Loucy (cell line): Measurements from ENCODE around the gene SEC14L1.
A peak's percentile ranks its signal among the peaks of the same experiment; 100 is the strongest.

Experiments
- H2AFZ ChIP-seq: fragments of 200-600 bp; sonication (generic); 2 replicates; pipeline ENCODE4 v1.6.0; 2016; ENCODE audit warnings: antibody characterized with exemption, mild to moderate bottlenecking, low read length, moderate library complexity
- H3F3A ChIP-seq: fragments of 200-600 bp; 2 replicates; pipeline ENCODE4 v1.6.0; 2016; ENCODE audit warnings: antibody characterized with exemption, low read depth, mild to moderate bottlenecking
- H3K27me3 ChIP-seq: fragments of 200-600 bp; sonication (generic); 2 replicates; pipeline ENCODE4 v1.6.1; 2014; ENCODE audit warnings: low read length, mild to moderate bottlenecking; ENCODE audit not compliant: insufficient read depth, poor library complexity, severe bottlenecking
- H3K36me3 ChIP-seq: fragments of 200-600 bp; sonication (generic); 2 replicates; pipeline ENCODE4 v1.6.1; 2016; ENCODE audit warnings: low read length; ENCODE audit not compliant: insufficient read depth
- H3K4me1 ChIP-seq: fragments of 200-600 bp; sonication (generic); 2 replicates; pipeline ENCODE4 v1.5.1; 2014; ENCODE audit warnings: low read length, mild to moderate bottlenecking; ENCODE audit not compliant: insufficient read depth, poor library complexity, severe bottlenecking
- H3K4me2 ChIP-seq: fragments of 200-600 bp; sonication (generic); 2 replicates; pipeline ENCODE4 v1.6.0; 2014; ENCODE audit warnings: antibody characterized with exemption, low read length, low read depth, mild to moderate bottlenecking; ENCODE audit not compliant: poor library complexity, severe bottlenecking
- H3K4me3 ChIP-seq: fragments of 200-600 bp; sonication (generic); 2 replicates; pipeline ENCODE4 v1.5.1; 2014; ENCODE audit warnings: low read length, mild to moderate bottlenecking, mixed read lengths; ENCODE audit not compliant: poor library complexity, severe bottlenecking
- H3K79me2 ChIP-seq: fragments of 200-600 bp; sonication (generic); 2 replicates; pipeline ENCODE4 v1.6.1; 2014; ENCODE audit warnings: low read length; ENCODE audit not compliant: insufficient read depth
- H3K9ac ChIP-seq: fragments of 200-600 bp; sonication (generic); 2 replicates; pipeline ENCODE4 v1.6.0; 2014; ENCODE audit warnings: mild to moderate bottlenecking, low read depth, low read length, moderate library complexity; ENCODE audit not compliant: poor library complexity, severe bottlenecking
- H3K9me2 ChIP-seq: fragments of 200-600 bp; sonication (generic); replicated peaks from 2 replicates; pipeline ENCODE4 v1.6.1; 2016; ENCODE audit warnings: low read depth, low read length, mixed read lengths
- H3K9me3 ChIP-seq: fragments of 200-600 bp; sonication (generic); 2 replicates; pipeline ENCODE4 v1.6.1; 2014; ENCODE audit warnings: mild to moderate bottlenecking, antibody characterized with exemption, low read length, low read depth; ENCODE audit not compliant: insufficient read depth
- H4K20me1 ChIP-seq: fragments of 200-600 bp; sonication (generic); 2 replicates; pipeline ENCODE4 v1.6.0; 2014; ENCODE audit warnings: antibody characterized with exemption, low read length, mild to moderate bottlenecking; ENCODE audit not compliant: insufficient read depth, poor library complexity, severe bottlenecking
- EZH2phosphoT487 ChIP-seq: fragments of 200-600 bp; IDR thresholded peaks from 2 replicates; pipeline ENCODE4 v1.6.1; 2018; ENCODE audit warnings: antibody characterized with exemption, mild to moderate bottlenecking, moderate library complexity, borderline replicate concordance
- TF ChIP-seq, protein P1 (sequence below): fragments of 200-600 bp; sonication (generic); conservative IDR thresholded peaks from 2 replicates; pipeline ENCODE4 v1.5.1; 2014; ENCODE audit warnings: mild to moderate bottlenecking, antibody characterized with exemption, low read length

Gene SEC14L1

DNA sequence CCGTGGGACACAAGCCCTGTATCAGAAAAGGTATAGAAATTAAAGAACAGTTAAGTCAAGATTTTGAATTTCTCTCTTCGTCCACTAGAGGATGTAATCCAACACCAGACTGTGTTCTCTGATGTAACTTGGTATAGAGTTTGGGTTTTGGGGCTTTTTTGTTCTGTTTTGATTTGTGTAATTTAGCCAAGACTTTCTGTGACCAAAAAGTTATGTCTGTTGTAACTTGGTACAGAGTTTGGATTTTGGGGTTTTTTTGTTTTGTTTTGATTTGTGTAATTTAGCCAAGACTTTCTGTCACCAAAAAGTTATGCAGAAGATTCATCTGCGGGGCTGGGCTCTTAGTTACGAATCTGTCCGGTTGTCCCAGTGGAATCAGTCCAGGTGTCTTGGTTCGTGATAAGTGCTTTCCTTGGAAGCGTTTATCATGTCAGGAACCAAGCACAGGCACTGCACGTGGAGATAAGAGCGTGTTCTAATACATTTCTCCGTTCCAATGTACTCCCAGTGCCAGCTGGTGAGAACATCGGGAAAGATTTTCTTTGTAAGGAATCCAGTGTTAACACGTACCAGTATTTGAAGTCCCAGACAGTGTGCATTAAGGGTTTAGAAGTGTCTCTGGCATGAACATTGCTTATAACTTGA is 44.1 kb upstream of the SEC14L1 start:
- H2AFZ ChIP-seq, result no peak overlapping the region
- no peaks in the 10 kb centered on the region for H3K27me3 ChIP-seq
- no peaks in the 10 kb centered on the region for H3K9me2 ChIP-seq
- no peaks in the 10 kb centered on the region for H3F3A ChIP-seq
- TF ChIP-seq, protein P1, sequence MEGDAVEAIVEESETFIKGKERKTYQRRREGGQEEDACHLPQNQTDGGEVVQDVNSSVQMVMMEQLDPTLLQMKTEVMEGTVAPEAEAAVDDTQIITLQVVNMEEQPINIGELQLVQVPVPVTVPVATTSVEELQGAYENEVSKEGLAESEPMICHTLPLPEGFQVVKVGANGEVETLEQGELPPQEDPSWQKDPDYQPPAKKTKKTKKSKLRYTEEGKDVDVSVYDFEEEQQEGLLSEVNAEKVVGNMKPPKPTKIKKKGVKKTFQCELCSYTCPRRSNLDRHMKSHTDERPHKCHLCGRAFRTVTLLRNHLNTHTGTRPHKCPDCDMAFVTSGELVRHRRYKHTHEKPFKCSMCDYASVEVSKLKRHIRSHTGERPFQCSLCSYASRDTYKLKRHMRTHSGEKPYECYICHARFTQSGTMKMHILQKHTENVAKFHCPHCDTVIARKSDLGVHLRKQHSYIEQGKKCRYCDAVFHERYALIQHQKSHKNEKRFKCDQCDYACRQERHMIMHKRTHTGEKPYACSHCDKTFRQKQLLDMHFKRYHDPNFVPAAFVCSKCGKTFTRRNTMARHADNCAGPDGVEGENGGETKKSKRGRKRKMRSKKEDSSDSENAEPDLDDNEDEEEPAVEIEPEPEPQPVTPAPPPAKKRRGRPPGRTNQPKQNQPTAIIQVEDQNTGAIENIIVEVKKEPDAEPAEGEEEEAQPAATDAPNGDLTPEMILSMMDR, result peak; percentile 75
- no peak for TF ChIP-seq EZH2phosphoT487
- H3K4me1 ChIP-seq, result peaks cover 13% of the 10 kb centered on the region
- peaks cover 38% of the 10 kb centered on the region for H3K36me3 ChIP-seq
- H4K20me1 ChIP-seq, result peaks cover 3% of the 10 kb centered on the region
- H3K4me2 ChIP-seq, result no peak overlapping the region
- peaks cover 24% of the 10 kb centered on the region for H3K79me2 ChIP-seq
- no peaks in the 10 kb centered on the region for H3K9me3 ChIP-seq
- no peak overlapping the region for H3K4me3 ChIP-seq
- H3K9ac ChIP-seq, result no peak overlapping the region

DNA sequence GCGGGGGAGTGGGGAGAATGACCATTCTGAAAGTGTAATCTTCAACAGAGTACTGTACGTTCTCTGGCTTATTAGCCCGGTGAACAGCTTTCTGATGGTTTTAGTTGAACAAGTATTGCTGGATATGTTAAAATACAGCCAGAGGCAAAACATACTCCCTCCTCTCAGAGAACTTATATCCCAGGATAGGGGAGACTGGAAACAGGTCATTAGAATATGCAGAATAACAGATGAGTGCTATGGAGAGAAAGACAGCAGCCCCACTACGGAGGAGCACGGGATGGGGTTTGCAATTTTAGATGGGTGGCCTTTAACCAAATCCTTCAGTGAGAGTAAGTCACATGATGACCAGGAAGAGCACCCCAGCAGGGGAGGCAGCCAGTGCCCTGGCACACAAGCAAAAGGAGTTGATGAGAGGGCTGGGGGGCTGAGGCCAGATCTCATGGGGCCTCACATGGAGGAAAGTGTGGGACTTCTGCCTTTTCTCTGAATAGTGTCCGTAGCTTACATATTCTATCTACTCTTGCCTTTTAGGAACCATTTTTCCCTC is 43.1 kb upstream of the SEC14L1 start:
- Histone ChIP-seq H4K20me1 (no peaks in the 10 kb centered on the region), H3K4me3 (no peak overlapping the region), H3K9ac (no peak overlapping the region), H3K27me3 (no peaks in the 10 kb centered on the region), H3K4me2 (no peak overlapping the region), H3K79me2 (peaks cover 14% of the 10 kb centered on the region), H3K9me2 (no peaks in the 10 kb centered on the region), H3K9me3 (no peaks in the 10 kb centered on the region), H3F3A (no peaks in the 10 kb centered on the region), H3K4me1 (peaks cover 7% of the 10 kb centered on the region), H3K36me3 (peaks cover 33% of the 10 kb centered on the region), H2AFZ (no peak overlapping the region)
- TF ChIP-seq EZH2phosphoT487, result no peak
- TF ChIP-seq, protein P1, result no peak

DNA sequence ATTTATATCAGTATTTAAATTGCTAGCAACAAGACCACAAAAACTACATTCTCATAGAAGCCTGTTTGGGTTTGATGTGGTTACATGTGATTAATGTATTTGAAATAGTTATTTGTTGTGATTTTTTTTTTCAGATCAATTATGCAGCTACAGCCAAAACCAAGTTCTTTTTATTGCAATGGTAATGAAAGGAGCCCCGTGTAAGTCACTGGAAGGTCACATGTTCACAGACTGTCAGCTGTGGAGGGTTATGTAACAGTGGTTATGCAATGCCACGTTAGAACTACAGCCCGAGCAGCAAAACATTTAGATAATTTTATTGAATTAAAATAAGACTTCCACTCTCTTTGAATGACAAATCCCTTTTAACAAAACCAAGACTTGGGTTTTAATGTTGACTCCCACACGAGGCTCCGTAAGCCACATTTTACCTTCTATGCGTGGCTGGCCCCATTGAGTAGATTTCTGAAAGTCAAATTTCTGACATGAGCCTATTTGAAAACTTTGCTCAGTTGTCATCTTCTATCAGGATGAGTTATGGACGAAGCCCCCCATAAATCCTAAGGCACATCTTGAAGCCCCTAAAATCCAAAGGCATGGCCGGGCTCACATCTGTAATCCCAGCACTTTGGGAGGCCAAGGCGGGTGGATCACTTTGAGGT is 41.8 kb upstream of the SEC14L1 start:
- H3K9me2 ChIP-seq, result no peaks in the 10 kb centered on the region
- no peak overlapping the region for H3K4me3 ChIP-seq
- H3F3A ChIP-seq, result no peaks in the 10 kb centered on the region
- H3K4me1 ChIP-seq, result peaks cover 4% of the 10 kb centered on the region
- H2AFZ ChIP-seq, result no peak overlapping the region
- H3K4me2 ChIP-seq, result no peak overlapping the region
- peaks cover 22% of the 10 kb centered on the region; the same call in 1 of the 2 replicates for H3K36me3 ChIP-seq
- H3K27me3 ChIP-seq, result no peaks in the 10 kb centered on the region
- 0 out of 2 replicates have a peak, but pooled peaks cover 1% of the 10 kb centered on the region for H3K79me2 ChIP-seq
- no peaks in the 10 kb centered on the region for H3K9me3 ChIP-seq
- no peaks in the 10 kb centered on the region for H4K20me1 ChIP-seq
- H3K9ac ChIP-seq, result no peak overlapping the region
- TF ChIP-seq EZH2phosphoT487, result no peak
- TF ChIP-seq, protein P1, result no peak
